IgD-negative memory B cell (primary cell): ENCODE data around the gene INTS2. TPM values are rescaled to one million over a fixed set of nuclear protein-coding genes. Genes with fewer than 3 reads are reported as not detected.
"Not testable (repeated sequence)": the region's sequence is repeated elsewhere in the genome, so short reads cannot be mapped to it uniquely, and the experiment has no call there.

Source experiments
- H3K27ac Mint-ChIP-seq, 3 donors: one replicate each; pipeline ENCODE4 v1.8.0; 2020 to 2022; ENCODE audit warnings: mild to moderate bottlenecking in 3 of 3, mixed read lengths in 3 of 3, moderate library complexity in 1 of 3
- H3K27me3 Mint-ChIP-seq: one replicate; pipeline ENCODE4 v1.8.0; 2021; ENCODE audit warnings: mixed read lengths
- H3K36me3 Mint-ChIP-seq: one replicate; pipeline ENCODE4 v1.8.0; 2020; ENCODE audit warnings: mild to moderate bottlenecking, mixed read lengths
- H3K4me1 Mint-ChIP-seq, 3 donors: one replicate each; pipeline ENCODE4 v1.8.0; 2020 to 2022; ENCODE audit warnings: mixed read lengths in 3 of 3, mild to moderate bottlenecking in 1 of 3
- H3K4me3 Mint-ChIP-seq, 4 donors: one replicate each; pipeline ENCODE4 v1.8.0; 2020 to 2022; ENCODE audit warnings: mild to moderate bottlenecking in 4 of 4, mixed read lengths in 4 of 4, moderate library complexity in 3 of 4
- H3K9me3 Mint-ChIP-seq, 3 donors: one replicate each; pipeline ENCODE4 v1.8.0; 2020 to 2021; ENCODE audit warnings: mixed read lengths in 3 of 3, mild to moderate bottlenecking in 1 of 3
- polyA plus RNA-seq: library from polyadenylated mRNA; unstranded; fragments of 300-500 nt; fragmentation: Illumina TruSeq; gene quantifications from one replicate; pipeline ENCODE4 v1.2.3, GENCODE V29; 2021

The INTS2 gene
- polyA plus RNA-seq, 1 donor from 2014 or later = 2.9 TPM

- Mint-ChIP-seq H3K4me3 (no peak overlapping the region), H3K27me3 (no peaks in the 10 kb centered on the region), H3K9me3 (peaks cover 2 to 10% (median 5%) of the 10 kb centered on the region in 3 donors), H3K27ac (no peak overlapping the region), H3K36me3 (no peaks in the 10 kb centered on the region), H3K4me1 (peaks cover 0 to 4% (median 1%) of the 10 kb centered on the region in 3 donors)
Observed at GRCh38 chr17:61827649-61828395, 100.0 kb downstream of the INTS2 start.

DNA sequence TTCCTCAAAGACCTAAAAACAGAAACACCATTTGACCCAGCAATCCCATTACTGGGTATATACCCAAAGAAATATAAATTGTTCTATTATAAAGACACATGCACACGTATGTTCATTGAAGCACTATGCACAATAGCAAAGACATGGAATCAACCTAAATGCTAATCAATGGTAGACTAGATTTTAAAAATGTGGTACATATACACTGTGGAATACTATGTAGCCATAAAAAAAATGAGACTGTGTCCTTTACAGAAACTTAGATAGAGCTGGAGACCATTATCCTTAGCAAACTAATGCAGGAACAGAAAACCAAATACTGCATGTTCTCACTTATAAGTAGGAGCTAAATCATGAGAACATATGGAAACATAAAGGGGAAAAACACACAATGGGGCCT is 100.9 kb downstream of the INTS2 start:
- not testable (repeated sequence) for H3K4me3 Mint-ChIP-seq, H3K36me3 Mint-ChIP-seq, H3K4me1 Mint-ChIP-seq, H3K9me3 Mint-ChIP-seq, H3K27me3 Mint-ChIP-seq
- peak overlapping the region in 1 of 3 donors; percentile 78 for H3K27ac Mint-ChIP-seq

DNA sequence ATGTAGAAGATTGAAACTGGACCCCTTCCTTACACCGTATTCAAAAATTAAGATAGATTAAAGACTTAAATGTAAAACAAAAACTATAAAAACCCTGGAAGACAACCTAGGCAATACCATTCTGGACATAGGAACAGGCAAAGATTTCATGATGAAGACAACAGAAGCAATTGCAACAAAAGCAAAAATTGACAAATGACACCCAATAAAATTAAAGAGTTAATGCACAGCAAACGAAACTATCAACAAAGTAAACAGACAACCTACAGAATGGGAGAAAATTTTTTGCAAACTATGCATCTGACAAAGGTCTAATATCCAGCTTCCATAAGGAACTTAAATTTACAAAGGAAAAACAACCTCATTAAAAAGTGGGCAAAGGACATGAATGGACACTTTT is 101.6 kb downstream of the INTS2 start:
- H3K36me3 Mint-ChIP-seq, H3K4me3 Mint-ChIP-seq, H3K27me3 Mint-ChIP-seq, H3K27ac Mint-ChIP-seq, H3K4me1 Mint-ChIP-seq: not testable (repeated sequence)
- H3K9me3 Mint-ChIP-seq = peaks cover 2 to 13% (median 5%) of the 10 kb centered on the region in 3 donors

DNA sequence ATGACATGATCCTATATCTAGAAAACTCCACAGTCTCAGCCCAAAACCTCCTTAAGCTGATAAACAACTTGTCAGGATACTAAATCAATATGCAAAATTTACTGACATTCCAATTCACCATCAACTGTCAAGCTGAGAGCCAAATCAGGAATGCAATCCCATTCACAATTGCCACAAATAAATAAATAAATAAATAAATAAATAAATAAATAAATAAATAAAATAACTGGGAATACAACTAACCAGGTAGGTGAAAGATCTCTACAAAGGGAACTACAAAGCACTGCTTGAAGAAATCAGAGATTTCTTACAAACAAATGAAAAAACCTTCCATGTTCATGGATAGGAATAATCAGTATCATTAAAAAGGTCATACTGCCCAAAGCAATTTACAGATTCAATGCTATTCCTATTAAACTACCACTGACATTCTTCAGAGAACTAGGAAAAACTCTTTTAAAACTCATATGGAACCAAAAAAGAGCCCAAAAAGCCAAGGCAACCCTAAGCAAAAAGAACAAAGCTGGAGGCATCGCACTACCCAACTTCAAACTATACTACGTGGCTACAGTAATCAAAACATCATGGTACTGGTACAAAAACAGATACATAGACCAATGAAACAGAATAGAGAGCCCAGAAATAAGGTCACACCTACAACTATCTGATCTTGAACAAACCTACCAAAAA is 102.2 kb downstream of the INTS2 start:
- Mint-ChIP-seq H3K36me3 (peaks cover 2% of the 10 kb centered on the region), H3K27me3 (peaks cover 1% of the 10 kb centered on the region), H3K9me3 (peaks cover 2 to 13% (median 5%) of the 10 kb centered on the region in 3 donors), H3K27ac (no peak overlapping the region), H3K4me3 (no peak overlapping the region), H3K4me1 (peaks cover 0 to 4% (median 1%) of the 10 kb centered on the region in 3 donors)

DNA sequence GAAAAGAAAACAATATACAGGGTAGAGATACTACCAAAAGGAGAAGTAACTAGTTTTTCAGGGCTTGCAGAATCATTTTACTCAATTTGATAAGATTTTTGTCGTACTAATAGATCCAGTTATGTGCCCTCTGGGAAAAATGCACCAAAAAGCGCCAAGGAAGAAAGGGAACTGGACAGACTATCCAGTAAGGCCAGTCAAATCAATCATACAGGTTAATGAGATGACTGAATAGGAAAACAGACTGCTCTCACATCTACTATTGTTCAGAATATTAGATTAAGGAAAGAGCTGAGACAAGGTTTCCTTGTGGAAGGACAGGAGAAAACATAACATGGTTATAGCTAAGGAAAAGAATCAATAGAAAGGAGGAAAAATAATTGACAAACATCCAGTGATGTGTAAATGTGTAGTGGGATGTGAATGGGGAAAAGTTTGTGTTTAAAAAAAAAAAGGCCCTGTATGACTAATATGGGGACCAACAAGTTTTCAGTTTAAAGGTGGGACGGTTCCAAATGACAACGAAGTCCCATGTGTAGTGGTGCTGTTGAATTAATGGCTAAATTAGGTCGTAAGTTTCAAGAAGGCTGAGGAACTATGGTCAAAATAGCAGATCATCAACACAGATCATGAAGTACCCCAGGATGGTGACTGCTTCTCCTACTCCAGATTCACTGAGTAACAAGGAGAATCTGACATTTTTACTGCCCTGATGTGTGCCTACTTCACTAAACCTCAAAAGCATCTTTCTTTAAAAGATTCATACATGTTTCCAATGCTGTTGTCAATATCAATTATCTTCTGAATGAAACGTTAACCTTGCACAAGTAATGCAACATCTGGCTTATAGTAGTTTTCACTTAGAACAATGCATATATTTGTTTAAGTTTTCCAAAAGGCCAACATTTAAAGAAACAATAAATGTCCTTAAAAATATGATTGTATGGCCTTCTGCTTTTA is 105.2 kb downstream of the INTS2 start:
- H3K27ac Mint-ChIP-seq = no peak overlapping the region
- peaks cover 3 to 5% (median 4%) of the 10 kb centered on the region in 3 donors for H3K4me1 Mint-ChIP-seq
- peaks cover 1% of the 10 kb centered on the region for H3K27me3 Mint-ChIP-seq
- H3K4me3 Mint-ChIP-seq = no peak overlapping the region
- H3K36me3 Mint-ChIP-seq = peaks cover 8% of the 10 kb centered on the region
- H3K9me3 Mint-ChIP-seq = peaks cover 0 to 7% (median 3%) of the 10 kb centered on the region in 3 donors

- H3K36me3 Mint-ChIP-seq = peaks cover 8% of the 10 kb centered on the region
- H3K27me3 Mint-ChIP-seq = peaks cover 1% of the 10 kb centered on the region
- H3K4me3 Mint-ChIP-seq = no peak overlapping the region
- peaks cover 8 to 10% (median 9%) of the 10 kb centered on the region in 3 donors for H3K4me1 Mint-ChIP-seq
- H3K9me3 Mint-ChIP-seq = peaks cover 0 to 3% (median 3%) of the 10 kb centered on the region in 3 donors
- no peak overlapping the region for H3K27ac Mint-ChIP-seq
Observed at GRCh38 chr17:61821655-61822054, 106.1 kb downstream of the INTS2 start.

DNA sequence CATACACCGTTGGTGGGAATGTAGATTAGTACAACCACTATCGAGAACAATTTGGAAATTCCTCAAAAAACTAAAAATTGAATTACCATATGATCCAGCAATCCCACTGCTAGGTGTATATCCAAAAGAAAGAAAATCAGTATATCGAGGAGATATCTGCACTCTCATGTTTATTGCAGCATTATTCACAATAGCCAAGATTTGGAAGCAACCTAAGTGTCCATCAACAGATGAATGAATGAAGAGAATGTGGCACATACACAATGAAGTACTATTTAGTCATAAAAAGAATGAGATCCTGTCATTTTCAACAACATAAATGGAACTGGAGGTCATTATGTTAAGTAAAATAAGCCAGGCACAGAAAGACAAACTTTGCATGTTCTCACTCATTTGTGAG is 108.5 kb downstream of the INTS2 start:
- not testable (repeated sequence) for H3K27me3 Mint-ChIP-seq, H3K9me3 Mint-ChIP-seq
- peak overlapping the region in 1 of 4 donors; percentile 52 for H3K4me3 Mint-ChIP-seq

DNA sequence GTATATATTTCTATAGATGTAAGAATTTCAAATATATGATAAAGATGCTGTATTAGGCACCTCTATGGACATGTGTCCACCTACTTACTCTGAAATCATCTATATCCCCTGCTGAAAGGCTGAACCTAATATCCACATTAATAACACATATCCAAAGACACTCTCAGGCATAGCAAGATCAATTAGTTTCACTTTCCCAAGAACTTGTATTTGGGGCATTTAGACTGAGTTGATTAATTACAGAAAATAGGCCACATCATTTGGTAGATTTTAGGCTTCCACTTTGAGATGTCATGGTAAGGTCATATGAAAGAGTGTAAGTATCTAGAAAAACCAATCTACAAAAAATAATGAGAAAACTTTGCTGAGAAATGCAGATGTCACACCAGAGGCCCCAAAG is 109.6 kb downstream of the INTS2 start:
- peaks cover 1% of the 10 kb centered on the region for H3K27me3 Mint-ChIP-seq
- no peak overlapping the region for H3K27ac Mint-ChIP-seq
- peaks cover 0 to 3% (median 0%) of the 10 kb centered on the region in 3 donors for H3K9me3 Mint-ChIP-seq
- H3K36me3 Mint-ChIP-seq = peaks cover 10% of the 10 kb centered on the region
- H3K4me1 Mint-ChIP-seq = peaks cover 16 to 34% (median 25%) of the 10 kb centered on the region in 3 donors
- H3K4me3 Mint-ChIP-seq = no peak overlapping the region

More for the DNA sequence above, 108.5 kb downstream of the INTS2 start:
- H3K27ac Mint-ChIP-seq = not testable (repeated sequence)
- Mint-ChIP-seq H3K36me3 (peaks cover 10% of the 10 kb centered on the region), H3K4me1 (peaks cover 16 to 31% (median 25%) of the 10 kb centered on the region in 3 donors)

- peaks cover 18 to 40% (median 30%) of the 10 kb centered on the region in 3 donors for H3K4me1 Mint-ChIP-seq
- peaks cover 11% of the 10 kb centered on the region for H3K36me3 Mint-ChIP-seq
- no peak overlapping the region for H3K4me3 Mint-ChIP-seq
- H3K9me3 Mint-ChIP-seq = peaks cover 0 to 3% (median 0%) of the 10 kb centered on the region in 3 donors
- peaks cover under 1% of the 10 kb centered on the region for H3K27me3 Mint-ChIP-seq
- no peak overlapping the region for H3K27ac Mint-ChIP-seq
Observed at GRCh38 chr17:61817452-61817851, 110.3 kb downstream of the INTS2 start.

GRCh38 chr17:61816538-61816937 is 111.2 kb downstream of the INTS2 start:
- Mint-ChIP-seq H3K27me3 (no peaks in the 10 kb centered on the region), H3K9me3 (no peaks in the 10 kb centered on the region), H3K4me1 (peaks cover 18 to 36% (median 28%) of the 10 kb centered on the region in 3 donors), H3K36me3 (peaks cover 10% of the 10 kb centered on the region), H3K27ac (peak overlapping the region; percentile 54 to 85 (median 65)), H3K4me3 (peak overlapping the region; percentile 18 to 90 (median 81))

DNA sequence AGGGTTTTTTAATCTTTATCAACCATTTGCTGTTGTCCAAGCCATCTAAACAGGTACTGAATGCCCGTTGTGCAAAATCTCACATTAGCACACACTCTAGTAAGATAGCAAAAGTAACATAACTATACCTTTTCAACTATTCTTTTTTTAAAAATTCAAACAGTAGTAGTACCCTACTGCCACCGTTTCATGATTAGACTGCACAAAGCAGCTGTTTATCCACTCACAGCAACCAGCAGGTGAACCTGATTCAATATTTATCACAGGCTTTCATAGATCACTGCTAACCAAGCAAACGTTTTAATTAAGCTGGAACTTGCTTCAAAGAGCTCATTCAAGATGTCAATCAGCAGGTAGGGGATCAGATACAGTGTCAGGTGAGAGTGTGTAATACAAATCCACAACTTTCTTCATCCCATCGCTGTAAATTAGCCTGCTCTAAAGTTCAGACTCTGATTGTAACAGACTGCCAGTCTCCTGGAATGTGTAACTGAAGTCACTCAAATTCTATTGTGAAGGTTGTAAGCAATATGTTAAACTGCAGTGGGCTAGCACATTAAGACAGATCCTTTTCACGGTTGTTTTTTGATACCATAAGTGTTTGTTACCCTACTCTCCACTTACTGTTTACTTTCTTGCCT is 111.8 kb downstream of the INTS2 start:
- H3K36me3 Mint-ChIP-seq = peaks cover 10% of the 10 kb centered on the region
- H3K27ac Mint-ChIP-seq = peak overlapping the region; percentile 54 to 85 (median 59)
- no peaks in the 10 kb centered on the region for H3K9me3 Mint-ChIP-seq
- peaks cover 18 to 36% (median 28%) of the 10 kb centered on the region in 3 donors for H3K4me1 Mint-ChIP-seq
- H3K27me3 Mint-ChIP-seq = no peaks in the 10 kb centered on the region
- peak overlapping the region; percentile 18 to 90 (median 81) for H3K4me3 Mint-ChIP-seq
